Measurements from ENCODE around the gene NATD1. TPM values are rescaled to one million over a fixed set of nuclear protein-coding genes. Genes with fewer than 3 reads are reported as not detected.

Gene NATD1
- total and polyA plus RNA-seq, 2 of the 8 experiments (the other 6 are each of a cell fraction or from before 2014, with no cell fraction given) = 5.4 to 8.4 TPM

DNA sequence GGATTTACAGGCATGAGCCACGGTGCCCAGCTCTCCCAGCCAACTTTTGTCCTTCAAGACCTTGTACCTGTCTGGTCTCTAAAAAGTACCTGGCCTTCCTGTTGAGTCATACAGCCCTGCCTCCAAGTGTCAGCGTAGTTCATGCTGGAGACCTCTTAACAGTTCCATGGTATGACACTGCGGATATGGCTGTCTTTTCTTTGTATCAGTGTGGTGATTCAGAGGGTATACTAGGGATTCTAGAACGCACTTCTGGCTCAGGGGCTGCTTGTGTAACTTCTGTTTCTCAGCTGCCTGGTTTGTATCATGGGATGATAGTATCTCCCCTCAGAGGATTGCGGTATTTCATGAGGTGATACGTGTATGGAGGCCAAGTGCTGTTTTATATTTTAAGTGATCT is 37.3 kb downstream of the NATD1 start (continued):
- TF ChIP-seq CBX8 (IDR thresholded peaks at IDR 0.05; ENCODE audit: borderline replicate concordance, low read depth, low read length) = no peak
- TF ChIP-seq GTF2F1 (IDR thresholded peaks at IDR 0.05; ENCODE audit: borderline replicate concordance, low read depth, low read length) = no peak
- TF ChIP-seq ZNF274 (IDR thresholded peaks at IDR 0.05; ENCODE audit: borderline replicate concordance, extremely low read depth, low read length) = no peak
- TF ChIP-seq SP4 (IDR thresholded peaks at IDR 0.05; ENCODE audit: low read length) = no peak
